Dermis microvascular lymphatic vessel endothelial cell (primary cell): ENCODE results near the gene COL4A6. TPM values are rescaled to one million over a fixed set of nuclear protein-coding genes. Genes with fewer than 3 reads are reported as not detected.
A peak's percentile ranks its signal among the peaks of the same experiment; 100 is the strongest.

Source experiments
- DNase-seq, 2 donors: peaks; one replicate each; pipeline versions ENCODE4 v3.0.0 to v3.0.0-alpha.2; 2010; ENCODE audit warnings: low read depth in 2 of 2
- total RNA-seq: library from RNA; depleted of rRNA; stranded (reverse); fragments of >200 nt; gene quantifications from 2 replicates; pipeline ENCODE4 v1.2.1, GENCODE V29; 2014

COL4A6 gene
- total RNA-seq, 1 donor from 2014 or later, result 2.2 TPM

GRCh38 chrX:108160309-108160708, 277.9 kb downstream of the COL4A6 start:
- no peak for DNase-seq

DNA sequence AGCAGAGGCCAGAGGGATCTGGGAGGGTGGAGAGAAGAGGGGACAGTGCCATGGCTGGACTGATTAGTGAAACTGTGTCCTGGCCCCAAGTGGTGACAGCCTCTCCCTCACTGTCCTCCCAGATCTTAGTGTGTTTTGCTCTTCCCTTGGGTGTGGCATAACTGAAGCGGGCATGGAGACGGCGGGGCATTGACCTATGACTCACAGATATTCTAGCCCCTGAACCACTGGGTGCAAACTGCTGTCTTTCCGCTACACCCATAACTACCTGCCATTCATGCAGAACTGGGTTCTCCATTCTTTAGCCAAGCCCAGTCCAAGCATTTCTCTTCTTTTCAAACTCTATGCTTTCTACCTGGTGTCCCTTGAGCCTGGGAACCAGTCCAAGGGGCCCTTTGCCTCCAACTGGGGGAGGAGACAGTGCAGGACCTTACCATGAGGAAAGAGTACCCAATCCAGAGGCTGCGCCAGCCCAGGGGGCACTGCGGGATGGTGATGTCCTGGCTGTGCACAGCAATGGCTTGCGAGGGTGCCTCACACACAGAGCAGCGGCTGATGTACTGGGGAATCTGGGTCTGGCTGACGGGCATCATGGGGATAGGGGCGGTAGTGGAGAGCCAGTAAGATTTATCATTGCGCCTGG, 279.1 kb downstream of the COL4A6 start:
- no peak for DNase-seq

DNA sequence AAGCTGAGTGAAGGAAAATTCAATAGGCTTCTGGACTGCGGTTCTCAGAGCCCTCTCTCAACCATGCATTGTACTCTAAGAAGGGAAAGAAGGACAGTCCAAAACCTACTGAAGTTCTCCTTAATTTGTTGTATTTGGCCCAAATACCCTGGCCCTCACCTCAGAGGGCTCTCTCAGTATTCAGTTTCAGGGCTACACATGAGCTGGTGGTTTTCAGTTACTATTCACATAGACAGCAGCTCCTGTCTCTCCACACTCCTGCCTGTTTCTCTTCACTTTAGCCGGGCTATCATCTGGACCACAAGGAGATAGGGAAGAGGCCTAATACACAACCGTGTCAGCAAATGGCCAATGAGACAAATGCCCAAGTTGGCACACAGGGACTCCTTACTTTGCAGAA, 280.6 kb downstream of the COL4A6 start:
- no peak for DNase-seq

- DNase-seq, result no peak
Observed at GRCh38 chrX:108156934-108157466, 281.2 kb downstream of the COL4A6 start.

DNA sequence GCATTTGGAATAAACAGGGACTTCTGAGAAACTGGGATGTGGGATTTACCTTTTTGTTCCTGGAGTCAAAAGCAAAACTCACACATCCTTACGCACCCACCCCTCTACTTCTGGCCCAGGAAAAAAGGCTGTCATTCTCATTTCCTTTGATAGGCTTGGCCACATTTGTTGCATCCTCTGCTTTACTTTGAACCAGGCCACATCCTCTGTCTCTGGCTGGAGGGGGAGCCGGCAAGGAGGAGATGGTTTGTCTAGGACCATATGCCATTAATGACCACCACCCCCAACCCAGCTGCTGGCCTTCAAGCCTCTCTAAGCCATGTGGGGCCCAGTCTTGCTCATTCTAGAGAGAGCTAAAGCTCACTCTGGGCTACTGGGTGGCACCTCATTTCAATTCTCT, 282.1 kb downstream of the COL4A6 start:
- DNase-seq, result no peak

DNA sequence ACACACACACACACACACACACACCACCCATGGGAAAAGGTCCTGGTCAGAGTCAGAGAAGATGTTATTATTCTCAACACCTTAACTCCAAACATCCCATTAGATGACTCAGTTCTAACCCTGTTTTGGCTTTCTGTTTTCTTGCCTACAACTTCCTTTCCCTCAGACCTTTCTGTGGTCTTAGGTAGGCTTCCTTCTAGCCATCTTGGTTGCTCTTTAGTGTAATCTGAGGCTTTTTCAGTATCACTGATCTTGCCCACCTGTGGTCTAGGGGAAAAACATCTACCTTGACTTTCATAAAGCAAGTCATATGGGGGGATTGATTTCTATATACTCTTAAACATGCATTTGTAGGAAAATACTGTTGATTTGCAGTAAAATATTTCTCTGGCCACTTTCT, 289.7 kb downstream of the COL4A6 start:
- DNase-seq, result no peak

GRCh38 chrX:108138814-108139702, 299.2 kb downstream of the COL4A6 start:
- DNase-seq, result peak in 1 of 2 donors; percentile 26

DNA sequence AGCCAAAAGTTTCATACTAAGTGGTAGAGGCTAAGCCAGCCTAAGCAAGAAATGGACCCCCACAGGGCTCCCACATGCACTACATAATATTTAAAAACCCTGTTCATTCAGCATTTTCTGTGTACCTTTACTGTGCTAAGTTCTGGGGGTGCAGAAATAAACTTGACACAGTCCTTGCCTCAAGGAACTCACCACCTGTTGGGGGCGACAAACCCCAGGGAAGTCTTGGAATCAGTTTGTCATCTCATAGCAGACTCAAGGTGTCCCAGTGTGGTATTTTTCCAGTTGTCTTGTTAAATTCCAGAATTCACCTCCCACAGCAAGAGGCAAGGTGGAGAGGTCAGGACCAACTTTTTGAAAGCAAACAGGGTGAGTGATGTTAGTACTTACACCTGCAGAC, 303.5 kb downstream of the COL4A6 start:
- no peak for DNase-seq

DNA sequence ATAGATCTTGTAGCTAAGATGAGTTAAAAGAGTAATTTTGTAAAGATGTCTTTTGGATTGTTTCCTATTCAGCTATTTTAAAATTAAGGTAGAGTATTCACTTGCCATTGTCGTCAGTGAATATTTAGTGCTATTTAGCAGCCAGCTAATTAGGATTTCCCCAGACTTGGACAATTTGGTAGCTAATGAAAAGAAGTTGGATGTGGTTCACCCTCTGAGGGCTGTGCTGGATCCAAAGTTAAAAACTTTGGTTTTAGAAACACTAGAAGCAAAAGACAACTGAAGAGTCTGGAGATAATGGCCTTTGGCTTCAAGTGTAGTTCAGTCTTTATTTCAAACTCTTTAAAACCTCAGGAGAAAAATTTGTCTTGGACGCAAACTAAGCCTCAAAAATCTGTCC, 305.3 kb downstream of the COL4A6 start:
- DNase-seq, result no peak

GRCh38 chrX:108132034-108132433, 306.2 kb downstream of the COL4A6 start:
- DNase-seq, result no peak

GRCh38 chrX:108131471-108131870, 306.8 kb downstream of the COL4A6 start:
- DNase-seq, result peak in 1 of 2 donors; percentile 83

- no peak for DNase-seq
Observed at GRCh38 chrX:108130889-108131288, 307.3 kb downstream of the COL4A6 start.

DNA sequence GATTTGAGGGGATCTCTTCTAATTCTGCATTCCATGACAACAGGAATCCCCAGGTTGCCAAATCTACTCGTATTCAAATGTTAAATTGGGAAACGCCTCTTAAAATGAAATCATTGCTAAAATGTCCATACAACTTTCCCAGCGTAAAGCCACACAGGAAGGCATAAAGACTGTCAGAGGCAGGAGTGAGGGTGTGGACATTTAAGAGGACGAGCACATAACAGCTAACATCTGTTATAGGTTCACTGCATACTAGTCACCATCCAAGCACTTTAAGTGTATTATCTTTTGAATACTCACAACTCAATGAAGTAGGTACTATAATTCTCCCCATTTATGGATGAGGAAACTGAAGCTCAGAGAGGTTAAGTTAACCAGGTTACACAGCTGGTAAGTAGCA, 311.1 kb downstream of the COL4A6 start:
- DNase-seq, result no peak

GRCh38 chrX:108126661-108127060, 311.6 kb downstream of the COL4A6 start:
- peak in 1 of 2 donors; percentile 3 for DNase-seq

DNA sequence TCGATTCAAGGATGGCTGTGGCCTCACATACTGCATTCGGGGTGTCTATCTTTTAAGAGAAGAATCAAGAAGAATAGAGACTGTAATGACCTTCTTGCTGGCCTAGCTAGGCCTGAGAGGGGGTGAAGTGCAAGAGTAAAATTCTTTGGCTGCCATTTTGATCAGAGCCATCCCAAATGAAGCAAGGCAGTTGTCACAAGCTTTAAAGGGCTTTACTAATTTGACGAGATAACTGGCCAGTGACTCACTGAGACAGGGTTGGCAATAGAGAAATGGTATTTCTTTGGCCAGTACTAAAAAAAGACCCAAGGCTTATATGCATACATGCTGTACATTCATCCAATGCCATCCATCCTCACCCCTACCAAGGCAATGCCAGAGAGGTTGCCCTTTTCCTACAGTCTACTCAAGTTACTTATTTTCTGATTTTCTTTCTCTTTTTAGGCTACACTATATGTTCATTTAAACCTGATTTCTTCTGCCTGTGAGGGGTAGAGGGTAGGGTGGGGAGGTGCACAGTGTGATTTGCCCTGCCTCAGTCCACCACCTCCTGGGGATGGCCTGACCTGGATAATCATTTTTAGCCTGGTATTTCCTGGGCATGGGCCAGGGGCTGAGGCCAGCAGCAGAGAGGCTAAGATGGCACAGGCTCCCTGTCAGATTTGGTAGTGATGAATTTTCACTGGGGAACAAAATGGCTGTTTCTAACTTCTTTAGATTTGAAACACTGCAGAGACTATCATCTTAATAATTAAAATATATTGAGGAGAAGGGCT, 314.4 kb downstream of the COL4A6 start:
- DNase-seq, result no peak

DNA sequence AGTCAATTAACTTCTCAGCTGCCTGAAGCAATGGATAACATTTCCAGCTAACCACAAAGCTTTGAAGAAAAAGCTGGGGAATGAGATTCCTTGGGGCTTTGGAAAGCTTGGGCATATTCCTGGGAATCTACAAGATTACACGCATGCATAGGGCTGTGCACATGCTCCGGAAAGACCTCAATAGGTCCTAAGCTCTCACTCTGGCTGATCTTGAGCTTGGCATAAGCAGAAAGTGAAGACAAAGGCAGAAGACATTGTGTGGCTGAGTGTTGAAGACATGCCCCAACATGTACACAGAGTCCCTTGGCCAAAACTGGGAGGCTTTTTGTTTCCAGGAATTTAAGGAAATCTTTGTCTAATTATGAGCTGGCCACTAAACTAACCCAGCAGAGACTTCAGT, 315.5 kb downstream of the COL4A6 start:
- DNase-seq, result peak in 1 of 2 donors; percentile 13

- no peak for DNase-seq
Observed at GRCh38 chrX:108121291-108121690, 316.9 kb downstream of the COL4A6 start.

DNA sequence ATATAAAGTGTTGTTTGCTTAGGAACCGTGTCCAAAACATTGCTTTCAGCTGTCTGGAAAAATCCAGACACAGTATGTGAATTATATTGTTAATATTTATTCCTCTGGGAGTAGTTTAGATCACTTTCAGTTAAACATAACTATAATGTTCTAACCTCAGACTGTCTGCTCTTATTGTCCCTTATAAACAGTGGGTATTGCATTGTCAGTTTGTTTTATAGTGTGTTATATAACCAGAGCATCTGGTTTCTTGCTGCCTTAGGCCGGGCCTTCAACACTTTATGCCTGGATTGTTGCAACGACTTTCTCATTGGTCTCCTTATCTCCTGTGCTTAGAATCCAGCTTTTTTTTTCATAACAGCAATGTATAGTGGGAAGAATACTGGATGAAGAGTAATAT, 320.2 kb downstream of the COL4A6 start:
- no peak for DNase-seq

GRCh38 chrX:108114541-108114940, 323.7 kb downstream of the COL4A6 start:
- no peak for DNase-seq
